Measurements from ENCODE around the gene HHATL. TPM values are rescaled to one million over a fixed set of nuclear protein-coding genes. Genes with fewer than 3 reads are reported as not detected.

HHATL gene, protein sequence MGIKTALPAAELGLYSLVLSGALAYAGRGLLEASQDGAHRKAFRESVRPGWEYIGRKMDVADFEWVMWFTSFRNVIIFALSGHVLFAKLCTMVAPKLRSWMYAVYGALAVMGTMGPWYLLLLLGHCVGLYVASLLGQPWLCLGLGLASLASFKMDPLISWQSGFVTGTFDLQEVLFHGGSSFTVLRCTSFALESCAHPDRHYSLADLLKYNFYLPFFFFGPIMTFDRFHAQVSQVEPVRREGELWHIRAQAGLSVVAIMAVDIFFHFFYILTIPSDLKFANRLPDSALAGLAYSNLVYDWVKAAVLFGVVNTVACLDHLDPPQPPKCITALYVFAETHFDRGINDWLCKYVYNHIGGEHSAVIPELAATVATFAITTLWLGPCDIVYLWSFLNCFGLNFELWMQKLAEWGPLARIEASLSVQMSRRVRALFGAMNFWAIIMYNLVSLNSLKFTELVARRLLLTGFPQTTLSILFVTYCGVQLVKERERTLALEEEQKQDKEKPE
- total RNA-seq (not detected), total RNA-seq (0 to 0.15 reads per million in 2 donors)

- Mint-ChIP-seq H3K36me3 (ENCODE audit: low read depth) (no peaks in the 10 kb centered on the region), H3K27ac (no peak within 1 kb of the TSS), H3K27me3 (peaks cover 2% of the 10 kb centered on the region), H3K4me1 (peaks cover 16% of the 10 kb centered on the region), H3K4me3 (no peak within 1 kb of the TSS)
- DNase-seq (no peak), ATAC-seq (no peak)
- H3K9me3 ChIP-seq (ENCODE audit: control insufficient read depth, low read length, poor library complexity, severe bottlenecking): no peaks in the 10 kb centered on the region
These were observed at the start of gene HHATL for GRCh38 chr3:42702066-42702951. Gene HHATL (minus strand): TSS chr3:42702798. CDS start chr3:42700826, 1,972 bp downstream.

DNA sequence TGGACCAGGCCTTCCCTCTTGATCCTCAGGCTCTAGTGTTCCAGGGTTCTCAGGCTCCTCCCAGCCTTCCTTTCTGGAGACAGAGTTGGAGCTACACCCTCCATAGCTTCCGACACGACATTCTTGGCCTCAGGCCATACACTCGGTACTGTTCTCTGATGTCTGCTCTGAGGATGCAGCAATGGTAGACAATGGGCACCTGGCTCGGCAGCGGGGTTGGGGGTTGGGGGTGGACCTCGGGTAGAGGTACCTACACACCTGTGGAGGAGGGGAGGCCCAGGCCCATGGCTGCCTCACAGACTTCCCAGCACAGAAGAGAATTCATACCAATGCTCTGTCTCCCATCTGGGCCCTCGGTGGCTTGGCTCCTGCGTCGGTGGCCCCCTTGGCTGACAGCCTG lies 49.0 kb upstream of the HHATL start:
- ATAC-seq (no peak), DNase-seq (no peak)
- H3K27me3 Mint-ChIP-seq: peaks cover 7% of the 10 kb centered on the region
- no peak overlapping the region for H3K27ac Mint-ChIP-seq
- H3K4me3 Mint-ChIP-seq: no peak overlapping the region
- H3K36me3 Mint-ChIP-seq (ENCODE audit: low read depth): peaks cover 6% of the 10 kb centered on the region
- H3K4me1 Mint-ChIP-seq: peaks cover 35% of the 10 kb centered on the region
- H3K9me3 ChIP-seq (ENCODE audit: control insufficient read depth, low read length, poor library complexity, severe bottlenecking): no peaks in the 10 kb centered on the region

DNA sequence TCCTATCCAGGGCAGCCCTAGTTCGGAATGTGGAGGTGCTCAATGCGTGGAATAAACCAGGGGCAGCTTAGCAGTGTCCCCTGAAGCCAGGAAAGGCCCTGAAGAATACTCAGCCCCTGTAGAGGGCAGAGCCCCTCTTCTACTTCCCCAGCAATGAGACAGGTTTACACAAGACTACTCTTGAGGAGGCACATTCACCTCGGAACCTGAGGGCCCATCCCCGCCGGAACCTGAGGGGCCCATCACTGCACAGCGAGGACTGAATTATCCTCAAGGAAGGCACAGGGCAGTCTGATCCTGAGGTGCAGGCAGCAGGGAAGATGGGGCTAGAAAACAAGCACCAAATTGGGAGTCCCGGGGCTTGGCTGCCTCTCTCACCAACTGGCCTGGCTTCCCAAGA lies 48.2 kb upstream of the HHATL start:
- peaks cover 4% of the 10 kb centered on the region for H3K36me3 Mint-ChIP-seq (ENCODE audit: low read depth)
- peaks cover 36% of the 10 kb centered on the region for H3K4me1 Mint-ChIP-seq
- H3K27me3 Mint-ChIP-seq: peaks cover 7% of the 10 kb centered on the region
- H3K27ac Mint-ChIP-seq: no peak overlapping the region
- H3K4me3 Mint-ChIP-seq: no peak overlapping the region
- DNase-seq (no peak), ATAC-seq (no peak)
- no peaks in the 10 kb centered on the region for H3K9me3 ChIP-seq (ENCODE audit: control insufficient read depth, low read length, poor library complexity, severe bottlenecking)

DNA sequence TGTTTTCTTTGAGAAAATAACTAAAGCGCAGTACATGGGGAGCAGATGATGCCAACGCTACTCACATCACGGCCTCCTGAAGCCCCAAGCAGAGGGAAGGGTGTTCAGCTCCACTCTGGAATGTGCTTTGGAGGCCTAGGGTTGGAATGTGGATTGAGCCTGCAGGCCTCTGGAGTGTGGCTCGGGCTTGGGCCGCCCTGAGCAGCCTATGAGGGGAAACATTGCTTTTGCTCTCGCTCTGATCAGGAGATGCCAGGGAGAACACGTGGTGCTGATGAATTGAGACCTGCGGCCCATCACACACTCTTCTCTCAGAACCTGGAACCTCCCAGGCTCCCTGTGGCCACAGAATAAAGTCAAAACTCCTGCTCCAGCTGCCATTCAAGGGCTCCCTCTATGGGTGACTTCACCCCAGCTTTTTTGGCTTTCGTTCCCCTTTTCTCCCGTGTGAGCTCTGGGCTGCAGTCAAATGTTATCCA lies 47.2 kb upstream of the HHATL start:
- H3K27ac Mint-ChIP-seq: no peak overlapping the region
- peaks cover 4% of the 10 kb centered on the region for H3K36me3 Mint-ChIP-seq (ENCODE audit: low read depth)
- peaks cover 7% of the 10 kb centered on the region for H3K27me3 Mint-ChIP-seq
- H3K4me3 Mint-ChIP-seq: no peak overlapping the region
- H3K9me3 ChIP-seq (ENCODE audit: control insufficient read depth, low read length, poor library complexity, severe bottlenecking): no peaks in the 10 kb centered on the region
- DNase-seq (no peak), ATAC-seq (peak; percentile 41)
- peaks cover 30% of the 10 kb centered on the region for H3K4me1 Mint-ChIP-seq

GRCh38 chr3:42749025-42749752 lies 46.6 kb upstream of the HHATL start:
- Mint-ChIP-seq H3K36me3 (ENCODE audit: low read depth) (peaks cover 4% of the 10 kb centered on the region), H3K4me1 (peaks cover 33% of the 10 kb centered on the region), H3K4me3 (peak overlapping the region; percentile 41), H3K27ac (peak overlapping the region; percentile 74), H3K27me3 (peaks cover 7% of the 10 kb centered on the region)
- no peak for DNase-seq
- H3K9me3 ChIP-seq (ENCODE audit: control insufficient read depth, low read length, poor library complexity, severe bottlenecking): no peaks in the 10 kb centered on the region
- ATAC-seq: no peak

GRCh38 chr3:42747581-42747980 lies 45.0 kb upstream of the HHATL start:
- H3K36me3 Mint-ChIP-seq (ENCODE audit: low read depth): no peaks in the 10 kb centered on the region
- peaks cover 30% of the 10 kb centered on the region for H3K4me1 Mint-ChIP-seq
- peak overlapping the region; percentile 63 for H3K4me3 Mint-ChIP-seq
- H3K9me3 ChIP-seq (ENCODE audit: control insufficient read depth, low read length, poor library complexity, severe bottlenecking): no peaks in the 10 kb centered on the region
- peak overlapping the region; percentile 74 for H3K27ac Mint-ChIP-seq
- DNase-seq: no peak
- no peaks in the 10 kb centered on the region for H3K27me3 Mint-ChIP-seq
- peak; percentile 77 for ATAC-seq

DNA sequence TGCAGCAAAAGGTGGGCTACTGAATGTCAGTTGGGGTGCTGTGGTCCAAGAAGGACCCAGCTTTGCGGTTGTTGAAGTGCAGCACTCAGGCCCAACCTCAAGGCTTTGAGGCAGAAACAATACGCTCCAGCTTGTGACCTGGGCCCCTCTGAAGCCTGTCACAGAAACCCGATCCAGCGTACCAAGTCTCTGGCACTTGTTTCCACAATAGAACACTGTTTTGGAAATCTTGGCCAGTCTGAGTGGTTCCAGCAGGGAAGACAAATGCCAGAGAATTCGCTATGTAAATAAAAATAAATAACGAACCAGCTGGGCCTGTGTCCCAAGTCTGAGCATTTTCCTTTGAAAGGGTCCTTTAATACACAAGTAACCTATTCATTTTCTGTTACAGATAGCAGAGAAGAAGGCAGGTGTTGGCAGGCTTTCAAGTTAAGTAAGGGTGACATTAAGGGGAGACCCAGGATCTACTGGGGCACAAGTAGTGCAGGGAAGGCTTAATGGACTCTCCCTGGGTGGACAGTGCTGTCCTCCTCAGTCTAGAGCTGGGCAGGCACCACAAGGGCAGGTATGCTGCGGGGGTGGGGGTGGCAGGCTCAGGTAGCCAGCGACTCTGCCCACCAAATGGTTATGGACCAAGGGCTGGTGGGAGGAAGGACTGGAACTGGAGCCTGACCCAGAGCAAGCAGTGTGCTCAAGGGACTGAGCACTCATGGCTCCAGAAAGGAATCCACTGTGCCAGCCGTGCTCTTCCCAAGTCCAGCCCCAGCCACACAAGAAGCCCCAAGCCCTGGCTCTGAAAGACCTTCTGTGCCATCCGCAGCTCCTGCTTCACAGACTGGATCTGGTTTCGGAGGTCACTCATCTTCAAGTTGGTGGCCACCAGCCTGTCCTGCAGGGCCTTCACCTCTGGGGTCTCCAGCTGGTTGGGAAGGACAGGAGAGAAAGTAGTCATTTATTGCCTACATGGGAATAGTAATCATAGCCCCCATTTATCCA lies 44.2 kb upstream of the HHATL start:
- Mint-ChIP-seq H3K27me3 (no peaks in the 10 kb centered on the region), H3K36me3 (ENCODE audit: low read depth) (no peaks in the 10 kb centered on the region), H3K4me3 (peak overlapping the region; percentile 63), H3K4me1 (peaks cover 30% of the 10 kb centered on the region), H3K27ac (peak overlapping the region; percentile 74)
- H3K9me3 ChIP-seq (ENCODE audit: control insufficient read depth, low read length, poor library complexity, severe bottlenecking): no peaks in the 10 kb centered on the region
- no peak for ATAC-seq
- no peak for DNase-seq

DNA sequence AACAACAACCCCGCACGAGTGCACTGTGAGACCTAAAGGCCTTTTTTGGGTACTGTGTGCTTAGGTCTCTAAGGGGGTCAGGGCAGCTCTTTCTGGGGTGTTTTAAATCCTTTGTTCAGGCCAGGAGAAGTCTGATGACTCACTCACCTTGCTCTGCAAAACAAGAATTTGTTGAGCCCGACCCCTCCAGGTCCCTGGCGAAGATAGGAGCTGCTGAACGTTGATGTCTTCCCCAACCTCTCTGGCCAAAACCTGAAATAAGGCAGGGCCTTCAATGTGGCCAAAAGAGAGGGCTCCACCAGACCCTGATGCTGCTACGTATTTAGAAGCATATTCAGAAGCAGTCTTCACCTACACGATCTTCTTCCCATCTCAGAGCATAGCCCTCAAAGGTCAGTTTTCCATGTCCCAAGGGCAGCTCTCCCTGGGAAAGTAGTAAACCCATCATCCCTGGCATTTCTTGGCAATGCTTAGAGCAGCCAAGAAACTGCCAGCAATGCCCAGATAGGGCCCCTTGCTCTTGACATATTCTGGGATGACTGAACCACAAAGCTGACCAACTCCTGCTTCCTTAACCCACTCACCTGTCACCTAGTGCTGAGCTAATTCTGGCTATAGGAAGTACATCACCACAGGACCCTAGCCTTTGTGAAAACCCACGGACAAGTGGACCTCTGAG lies 43.3 kb upstream of the HHATL start:
- Mint-ChIP-seq H3K4me3 (no peak overlapping the region), H3K36me3 (ENCODE audit: low read depth) (no peaks in the 10 kb centered on the region), H3K27me3 (no peaks in the 10 kb centered on the region), H3K27ac (no peak overlapping the region), H3K4me1 (peaks cover 30% of the 10 kb centered on the region)
- no peak for DNase-seq
- no peak for ATAC-seq
- no peaks in the 10 kb centered on the region for H3K9me3 ChIP-seq (ENCODE audit: control insufficient read depth, low read length, poor library complexity, severe bottlenecking)

GRCh38 chr3:42745291-42745745 lies 42.7 kb upstream of the HHATL start:
- H3K9me3 ChIP-seq (ENCODE audit: control insufficient read depth, low read length, poor library complexity, severe bottlenecking): no peaks in the 10 kb centered on the region
- DNase-seq (no peak), ATAC-seq (no peak)
- Mint-ChIP-seq H3K36me3 (ENCODE audit: low read depth) (no peaks in the 10 kb centered on the region), H3K4me3 (no peak overlapping the region), H3K4me1 (peaks cover 30% of the 10 kb centered on the region), H3K27ac (no peak overlapping the region), H3K27me3 (no peaks in the 10 kb centered on the region)

DNA sequence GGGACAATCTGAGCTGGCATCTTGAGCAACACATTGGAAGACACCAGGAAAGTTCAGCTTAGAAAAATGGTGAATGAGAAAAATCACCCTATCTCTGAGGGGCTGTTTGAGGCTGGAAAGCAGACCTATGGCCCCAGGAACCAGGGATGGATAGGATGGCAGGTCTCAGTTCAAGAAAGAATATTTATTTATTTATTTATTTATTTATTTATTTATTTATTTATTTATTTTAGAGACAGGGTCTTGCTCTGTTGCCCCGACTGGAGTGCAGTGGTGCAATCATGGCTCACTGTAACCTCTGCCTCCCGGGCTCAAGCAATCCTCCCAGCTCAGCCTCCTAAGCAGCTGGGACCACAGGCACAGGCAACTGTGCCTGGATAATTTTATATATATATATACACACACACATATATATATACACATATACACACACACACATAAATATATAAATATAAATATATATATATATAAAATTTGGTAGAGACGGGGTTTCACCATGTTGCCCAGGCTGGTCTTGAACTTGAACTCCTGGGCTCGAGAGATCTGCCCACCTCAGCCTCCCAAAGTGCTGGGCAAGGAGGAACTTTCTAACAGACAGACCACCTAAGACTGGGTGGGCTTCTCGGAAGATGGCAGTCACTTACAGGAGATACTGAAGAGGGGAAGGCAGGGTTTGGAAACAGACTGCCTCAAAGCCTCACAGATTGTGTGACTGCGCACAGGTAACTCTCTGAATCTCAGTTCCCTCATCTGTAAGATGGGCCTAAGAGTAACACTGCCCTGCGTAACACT lies 40.8 kb upstream of the HHATL start:
- no peaks in the 10 kb centered on the region for H3K27me3 Mint-ChIP-seq
- no peak overlapping the region for H3K4me3 Mint-ChIP-seq
- DNase-seq (no peak), ATAC-seq (no peak)
- peaks cover 19% of the 10 kb centered on the region for H3K4me1 Mint-ChIP-seq
- no peaks in the 10 kb centered on the region for H3K9me3 ChIP-seq (ENCODE audit: control insufficient read depth, low read length, poor library complexity, severe bottlenecking)
- no peaks in the 10 kb centered on the region for H3K36me3 Mint-ChIP-seq (ENCODE audit: low read depth)
- H3K27ac Mint-ChIP-seq: no peak overlapping the region

GRCh38 chr3:42742688-42743087 lies 40.1 kb upstream of the HHATL start:
- ATAC-seq (no peak), DNase-seq (no peak)
- Mint-ChIP-seq H3K27me3 (no peaks in the 10 kb centered on the region), H3K4me1 (peaks cover 12% of the 10 kb centered on the region), H3K4me3 (no peak overlapping the region), H3K36me3 (ENCODE audit: low read depth) (no peaks in the 10 kb centered on the region), H3K27ac (no peak overlapping the region)
- no peaks in the 10 kb centered on the region for H3K9me3 ChIP-seq (ENCODE audit: control insufficient read depth, low read length, poor library complexity, severe bottlenecking)
